GM19099 (cell line): ENCODE results near the gene S100A13.

ENCODE experiments used
- POLR2A ChIP-seq: IDR thresholded peaks from 3 replicates; pipeline ENCODE4 v1.6.1; 2011; ENCODE audit warnings: low read depth; ENCODE audit not compliant: insufficient read length; ENCODE audit errors: extremely low read depth

S100A13 gene

DNA sequence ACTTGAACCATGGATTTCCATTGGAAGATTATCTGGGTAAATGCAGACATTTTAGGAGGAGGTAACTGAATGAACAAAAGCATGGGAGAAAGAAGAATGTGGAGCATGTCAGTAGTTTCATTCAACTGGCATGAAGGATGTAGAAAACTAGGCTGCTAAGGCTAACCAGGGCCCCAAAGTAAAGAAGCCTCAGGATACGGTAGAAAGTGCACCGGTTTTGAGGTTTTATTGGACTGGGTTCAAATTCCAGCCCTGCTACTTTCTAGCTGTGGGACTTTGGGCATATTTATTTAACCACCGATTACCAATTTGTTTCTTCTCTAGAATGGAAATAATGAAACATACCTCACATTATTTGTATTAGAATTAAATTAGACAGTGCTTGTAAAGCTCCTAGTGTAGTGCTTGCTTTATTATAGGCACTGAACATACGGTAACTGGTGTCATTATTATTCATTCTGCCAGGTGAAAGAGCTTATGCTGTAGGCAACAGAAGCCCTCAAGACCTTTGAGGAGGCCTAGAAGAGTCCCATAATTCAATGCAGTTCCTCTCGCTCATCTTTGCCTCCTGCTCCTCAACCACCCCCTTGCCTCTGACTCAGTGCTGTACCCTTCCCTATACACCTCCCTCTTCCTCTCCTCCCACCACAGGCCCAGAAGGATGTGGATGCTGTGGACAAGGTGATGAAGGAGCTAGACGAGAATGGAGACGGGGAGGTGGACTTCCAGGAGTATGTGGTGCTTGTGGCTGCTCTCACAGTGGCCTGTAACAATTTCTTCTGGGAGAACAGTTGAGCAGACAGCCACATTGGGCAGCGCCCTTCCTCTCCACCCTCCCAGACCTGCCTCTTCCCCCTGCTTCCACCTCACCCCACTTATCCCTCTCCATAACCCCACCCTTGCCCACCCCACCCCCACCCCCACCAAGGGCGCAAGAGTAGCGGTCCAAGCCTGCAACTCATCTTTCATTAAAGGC, 4.0 kb upstream of the S100A13 start:
- no peak for TF ChIP-seq POLR2A

DNA sequence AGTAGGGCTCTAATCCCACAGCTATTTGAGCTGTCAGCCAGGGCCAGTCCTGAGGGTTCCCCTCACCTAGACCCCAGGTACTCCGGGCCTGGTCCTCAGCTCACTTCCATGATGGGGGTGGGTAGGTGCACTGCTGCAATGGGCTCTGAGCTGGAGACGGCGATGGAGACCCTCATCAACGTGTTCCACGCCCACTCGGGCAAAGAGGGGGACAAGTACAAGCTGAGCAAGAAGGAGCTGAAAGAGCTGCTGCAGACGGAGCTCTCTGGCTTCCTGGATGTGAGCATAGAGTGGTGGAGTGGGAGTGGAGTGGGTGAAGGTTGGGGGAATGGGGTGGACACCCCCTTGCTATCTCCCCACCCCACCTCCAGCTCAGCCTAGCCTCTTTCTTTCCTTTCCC, 3.1 kb upstream of the S100A13 start:
- TF ChIP-seq POLR2A = no peak

DNA sequence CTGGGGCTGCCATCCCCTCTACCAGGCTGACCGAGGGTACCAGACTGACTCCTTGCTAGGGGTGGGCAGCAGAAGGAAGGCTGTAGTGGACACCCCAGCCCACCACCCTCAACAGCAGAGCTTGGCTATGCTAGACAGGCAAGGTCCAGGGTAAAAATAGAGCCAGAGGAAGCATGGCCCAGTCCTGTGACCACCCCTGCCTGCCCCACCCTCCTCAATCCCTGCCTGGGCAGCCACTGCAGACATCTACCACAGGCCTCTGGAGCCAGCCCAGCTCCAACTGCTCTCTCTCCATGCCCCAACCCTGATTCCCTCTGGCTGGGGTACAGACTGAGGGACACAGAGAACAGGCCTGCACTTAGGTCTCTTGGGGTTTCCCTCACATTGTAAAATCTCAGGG, 2.7 kb upstream of the S100A13 start:
- TF ChIP-seq POLR2A = no peak

DNA sequence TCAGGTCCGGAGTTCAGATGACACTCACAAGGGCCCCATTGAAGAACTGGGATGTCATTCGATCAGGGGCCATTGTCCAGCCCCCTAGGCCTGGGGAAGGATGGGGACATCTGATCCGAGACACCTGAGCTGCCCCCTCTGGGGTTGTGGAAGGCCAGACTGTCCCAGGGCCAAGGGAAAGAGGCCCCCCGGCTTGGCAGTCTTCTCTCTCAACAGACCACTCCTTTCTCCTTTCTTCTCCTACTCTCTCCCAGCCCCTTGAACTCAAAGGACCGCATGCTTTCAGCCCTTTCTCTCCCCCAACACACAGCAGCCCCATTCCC, 2.0 kb upstream of the S100A13 start:
- no peak for TF ChIP-seq POLR2A

DNA sequence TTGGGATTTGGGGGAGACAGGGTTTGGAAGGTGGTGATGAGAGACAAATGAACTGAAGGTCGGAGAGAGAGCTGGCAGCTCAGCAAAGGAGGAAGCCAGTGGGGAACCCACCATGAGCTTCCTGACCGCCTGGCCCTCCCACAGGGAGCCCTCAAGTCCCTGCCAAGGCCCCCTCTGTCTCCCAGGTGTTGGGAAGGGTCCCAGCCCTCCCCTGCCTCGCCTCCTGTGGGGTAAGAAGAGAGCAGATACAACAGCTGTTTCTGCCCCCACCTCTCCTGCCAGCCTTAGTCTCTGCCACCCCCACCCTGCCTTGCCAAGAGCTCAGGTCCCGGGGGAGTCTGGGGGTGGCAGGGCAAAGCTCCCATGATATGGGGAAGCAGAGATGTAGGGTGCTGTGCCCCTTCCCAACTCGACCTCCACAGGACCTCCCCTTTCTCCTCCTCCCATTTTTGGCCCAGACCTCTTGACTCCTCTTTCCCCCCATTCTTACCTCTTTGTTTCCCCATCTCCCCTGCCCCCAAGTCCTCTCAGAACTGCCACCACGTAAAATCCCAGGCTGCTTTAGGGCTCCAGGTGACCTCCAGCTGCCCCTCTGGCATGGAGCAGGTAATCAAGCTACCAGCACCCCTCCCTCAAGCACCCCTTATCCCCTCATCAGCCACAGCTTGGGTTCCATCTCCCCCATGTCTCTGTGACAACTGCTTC, 1.5 kb upstream of the S100A13 start:
- TF ChIP-seq POLR2A = no peak

DNA sequence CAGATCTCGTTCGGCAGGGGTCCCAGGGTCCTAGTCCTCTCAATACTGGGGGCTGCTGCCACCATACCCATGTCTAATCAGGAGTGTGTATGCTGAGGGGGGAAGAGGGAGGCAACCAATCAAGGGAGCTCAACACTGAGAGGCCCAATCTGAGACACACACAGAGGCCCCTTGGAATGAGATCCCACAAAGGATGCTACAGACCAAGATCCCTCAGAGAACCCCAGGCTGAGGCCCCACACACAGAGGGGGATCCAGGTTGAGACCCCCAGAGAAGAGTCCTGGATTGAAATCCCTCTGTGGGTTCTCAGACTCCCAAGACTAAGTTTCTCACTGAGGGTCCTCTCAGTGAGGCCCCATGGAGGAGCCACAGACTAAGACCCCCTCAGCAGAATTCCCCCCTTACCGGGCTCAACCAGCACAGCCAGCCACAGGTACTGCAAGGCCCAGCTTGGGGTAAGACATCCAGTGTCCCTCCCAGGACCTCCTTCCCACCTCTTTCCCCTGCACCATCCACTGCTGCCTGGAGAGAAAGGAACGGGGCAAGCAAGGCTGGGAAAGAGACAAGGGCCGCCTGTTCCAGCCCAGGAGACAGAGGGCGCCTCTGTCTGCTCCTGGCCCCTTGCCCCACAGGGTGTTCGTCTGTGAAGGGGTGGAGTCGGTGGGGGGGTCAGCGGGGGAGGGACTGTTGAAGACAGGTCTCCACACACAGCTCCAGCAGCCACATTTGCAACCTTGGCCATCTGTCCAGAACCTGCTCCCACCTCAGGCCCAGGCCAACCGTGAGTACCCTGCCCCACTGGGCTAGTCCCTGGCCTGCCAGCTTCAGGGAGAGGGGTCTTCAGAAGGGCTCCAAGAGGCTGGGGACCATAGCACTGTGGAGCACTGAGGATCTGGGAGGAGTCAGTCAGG, 666 bp upstream of the S100A13 start, which contains the start of gene S100A1:
S100A1 (plus strand) TSS at position 720 of the 912 bp plus-strand sequence. CDS start 2,088 bp downstream, outside the sequence.
- no peak for TF ChIP-seq POLR2A

DNA sequence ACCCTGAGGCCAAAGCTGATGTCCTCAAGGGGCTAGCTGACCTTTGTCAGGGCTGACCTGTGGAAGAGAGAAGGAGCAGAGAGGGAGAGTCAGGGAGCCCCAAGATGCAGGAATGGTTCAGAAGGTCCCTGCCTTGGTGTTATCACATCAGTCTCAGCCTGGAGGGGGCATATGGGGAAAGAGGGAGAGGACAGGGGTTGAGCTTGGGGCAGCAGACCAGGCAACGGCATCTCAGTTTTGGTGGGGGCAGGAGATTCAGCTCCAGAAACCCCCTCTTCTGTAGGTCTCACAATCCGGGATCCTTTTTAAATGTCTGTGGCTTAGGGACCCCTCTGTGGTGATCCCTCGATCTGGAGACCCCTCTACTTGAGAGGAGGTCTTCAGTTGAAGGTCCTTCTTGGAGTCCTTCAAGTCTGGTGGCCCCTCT, 815 bp downstream of the S100A13 start:
- no peak for TF ChIP-seq POLR2A

DNA sequence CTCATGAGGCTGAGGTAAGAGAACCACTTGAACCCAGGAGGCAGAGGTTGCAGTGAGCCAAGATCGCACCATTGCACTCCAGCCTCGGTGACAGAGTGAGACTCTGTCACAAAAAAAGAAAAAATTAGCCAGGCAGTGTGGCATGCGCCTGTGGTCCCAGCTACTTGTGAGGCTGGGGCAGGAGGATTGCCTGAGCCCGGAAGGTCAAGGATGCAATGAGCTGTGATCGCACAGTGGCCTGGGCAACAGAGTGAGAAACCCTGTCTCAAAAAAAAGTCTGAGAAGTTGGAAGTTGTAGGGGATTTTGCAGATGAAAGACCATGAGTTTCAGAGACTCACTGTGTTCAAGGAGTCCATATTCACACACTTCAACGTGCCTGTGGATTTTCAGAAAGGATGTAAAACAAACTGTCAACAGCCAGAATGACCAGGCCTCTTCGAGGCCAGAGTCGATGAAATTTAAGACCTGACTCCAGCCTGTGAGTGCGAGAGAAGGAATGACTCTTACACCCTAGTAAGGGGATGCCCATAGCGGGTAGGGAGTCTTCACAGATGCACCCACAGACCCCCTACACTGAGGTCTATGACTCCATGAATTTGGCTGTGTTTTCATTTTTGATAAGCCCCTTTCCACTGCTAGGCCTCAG, 2.2 kb downstream of the S100A13 start:
- no peak for TF ChIP-seq POLR2A

DNA sequence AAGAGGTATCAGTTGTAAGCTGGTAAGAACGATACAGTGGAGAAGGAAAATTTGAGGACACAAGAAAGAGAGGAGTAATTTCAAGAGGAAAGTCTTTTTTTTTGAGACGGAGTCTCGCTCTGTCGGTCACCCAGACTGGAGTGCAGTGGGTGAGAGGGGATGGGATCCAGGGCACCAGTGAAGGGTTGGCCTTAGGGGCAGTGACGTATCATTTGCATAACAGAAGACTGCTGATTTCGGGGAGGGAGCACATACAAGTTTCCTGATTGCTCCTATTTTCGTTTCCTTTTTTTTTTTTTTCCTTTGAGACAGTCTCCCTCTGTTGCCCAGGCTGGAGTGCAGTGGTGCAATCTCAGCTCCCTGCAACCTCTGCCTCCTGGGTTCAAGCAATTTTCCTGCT, 4.2 kb downstream of the S100A13 start:
- no peak for TF ChIP-seq POLR2A

DNA sequence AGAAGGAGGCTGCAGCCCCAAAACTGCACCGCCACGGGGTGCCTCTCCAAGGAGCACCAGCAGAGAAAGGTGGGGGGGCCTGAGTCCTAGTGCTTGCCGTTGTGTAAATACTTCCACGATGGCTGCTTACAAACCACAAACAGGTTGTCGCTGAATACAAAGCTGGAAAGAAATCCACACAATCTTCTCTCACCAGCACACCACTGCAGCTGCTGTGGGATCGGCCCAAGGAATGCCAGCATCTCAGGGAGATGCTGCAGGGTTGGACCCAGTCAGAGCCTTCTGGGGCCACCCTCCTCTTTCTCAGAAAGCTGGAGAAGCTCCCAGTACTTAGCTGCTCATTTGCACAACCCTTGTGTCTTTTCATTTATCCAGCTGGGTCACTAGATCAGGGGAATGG, 8.1 kb downstream of the S100A13 start:
- TF ChIP-seq POLR2A = no peak

DNA sequence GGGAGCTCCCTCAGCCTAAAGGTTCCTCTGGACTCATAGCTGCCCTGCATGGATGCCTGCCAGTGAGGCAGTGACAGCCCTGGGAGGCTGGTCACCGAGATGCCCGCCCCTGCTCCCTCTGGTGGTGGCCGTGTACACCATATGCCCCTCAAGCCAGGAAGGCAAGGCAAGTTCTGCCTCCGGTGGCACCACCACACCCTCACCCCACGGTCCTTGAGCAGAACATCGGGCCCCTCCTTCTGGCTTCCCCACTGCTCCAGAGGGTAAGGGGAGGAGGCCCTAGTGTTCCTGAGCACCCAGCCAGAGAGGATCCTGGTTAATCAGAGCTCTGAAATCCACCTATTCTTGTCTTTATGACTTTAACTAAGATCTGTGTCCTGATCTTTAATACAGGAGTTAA, 9.6 kb downstream of the S100A13 start:
- no peak for TF ChIP-seq POLR2A

DNA sequence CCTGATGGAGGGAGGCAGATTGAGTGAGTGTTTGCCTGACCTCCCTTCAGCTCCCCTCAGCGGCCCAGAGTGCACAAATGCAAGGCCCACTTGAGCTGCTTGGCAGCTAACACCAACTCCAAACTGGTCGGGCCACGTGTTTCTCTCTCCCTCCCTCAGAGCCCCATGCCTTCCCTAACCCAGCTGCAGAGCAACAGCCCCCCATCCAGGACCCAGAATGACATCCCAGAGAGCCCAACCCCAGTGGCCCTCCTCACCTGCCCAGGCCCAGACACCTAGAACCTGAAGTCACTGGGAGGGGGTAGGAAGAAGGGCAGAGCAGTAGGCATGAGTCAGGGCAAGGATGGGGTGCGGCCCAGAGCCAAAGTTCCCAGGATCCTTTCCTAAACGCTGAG, 10.4 kb downstream of the S100A13 start:
- TF ChIP-seq POLR2A = no peak

DNA sequence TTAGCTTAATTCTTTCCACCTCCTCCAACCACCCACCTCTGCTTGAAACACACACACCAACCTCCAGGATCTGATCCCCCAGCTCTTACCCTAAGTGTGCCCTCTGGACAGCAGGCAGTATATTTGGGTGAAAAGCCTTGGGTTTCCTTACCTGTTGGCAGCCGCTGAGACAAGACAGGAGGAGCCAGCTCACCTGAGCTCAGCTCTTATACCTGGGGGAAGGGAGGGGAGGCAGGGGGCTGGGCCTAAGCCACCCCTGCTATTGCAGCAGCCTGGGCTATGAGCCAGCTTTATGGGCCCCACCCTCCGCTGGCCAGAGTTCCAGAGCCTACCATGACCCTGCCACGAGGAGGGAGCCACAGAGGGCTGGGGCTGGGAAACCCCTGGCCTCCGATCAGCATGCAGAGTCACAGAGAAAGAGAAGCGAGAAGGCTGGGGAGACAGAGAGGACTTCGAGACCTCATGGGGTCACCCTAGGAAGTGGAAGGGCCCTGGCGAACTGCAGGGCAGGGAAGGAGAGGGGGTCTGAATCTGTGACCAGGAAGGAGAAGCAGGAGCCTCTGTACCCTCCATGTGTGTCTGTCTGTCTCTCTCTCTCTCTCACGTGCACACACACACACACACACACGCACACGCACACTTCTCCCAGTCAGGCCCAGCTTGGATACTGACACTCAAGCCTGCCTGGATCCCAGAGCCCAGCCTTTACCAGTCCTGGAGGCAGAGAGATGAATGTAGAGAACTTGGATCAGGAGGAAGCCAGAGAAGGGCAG, 11.0 kb downstream of the S100A13 start, which contains the start of gene S100A14:
S100A14 (minus strand) TSS at position 182 of the 773 bp plus-strand sequence. CDS start 467 bp downstream, outside the sequence.
- TF ChIP-seq POLR2A = no peak

DNA sequence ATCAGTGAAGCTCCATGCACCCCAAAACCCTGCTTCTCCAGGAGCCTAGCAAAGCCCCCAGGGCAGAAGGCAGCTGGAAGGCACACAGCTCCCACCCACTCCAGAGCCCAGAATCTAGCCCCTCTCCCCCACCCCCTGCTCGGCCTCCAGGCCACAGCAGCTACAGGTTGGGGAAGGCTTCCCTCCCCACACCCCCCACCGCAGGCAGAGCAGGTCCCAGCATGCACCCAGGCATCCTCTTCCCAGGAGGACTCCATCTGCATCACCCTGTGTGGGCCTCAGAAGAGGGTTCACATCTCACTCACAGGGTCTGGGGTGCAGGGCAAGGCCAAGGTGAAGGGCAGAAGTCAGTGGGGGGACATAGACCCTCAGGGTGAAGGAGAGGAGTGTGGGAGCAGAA, 11.9 kb downstream of the S100A13 start:
- no peak for TF ChIP-seq POLR2A
